K562 (cell line): ENCODE results near the gene PHEX. TPM values are rescaled to one million over a fixed set of nuclear protein-coding genes. Genes with fewer than 3 reads are reported as not detected.

Experiments used
- CEBPG ChIP-seq, 3 experiments: fragments of 200-800 bp in 1 of 3; sonication (Bioruptor generic) in 1 of 3; sonication (generic) in 1 of 3; formaldehyde crosslinking in 1 of 3; IDR thresholded peaks in 2 of 3; conservative IDR thresholded peaks in 1 of 3; 2 replicates each; pipeline versions ENCODE4 v1.6.1 to v1.8.0; 2016 to 2022; ENCODE audit warnings: missing compliant biosample characterization in 2 of 3, missing genetic modification characterization in 2 of 3, mild to moderate bottlenecking in 1 of 3, missing genetic modification reagents in 1 of 3
- CSDE1 ChIP-seq, 2 experiments: fragments of 450-650 bp; IDR thresholded peaks; 2 replicates each; pipeline ENCODE4 v1.6.1; 2016; ENCODE audit warnings: mild to moderate bottlenecking in 1 of 2
- ETV5 ChIP-seq: sonication (generic); formaldehyde crosslinking; IDR thresholded peaks from 2 replicates; pipeline ENCODE4 v1.4.0; 2020; ENCODE audit warnings: low read depth, mild to moderate bottlenecking, missing genetic modification reagents
- FOXO4 ChIP-seq: fragments of 450-650 bp; formaldehyde crosslinking; IDR thresholded peaks from 2 replicates; pipeline ENCODE4 v1.4.0; 2020; ENCODE audit warnings: mild to moderate bottlenecking, moderate library complexity
- ZFP36 ChIP-seq: fragments of 150-350 bp; IDR thresholded peaks from 2 replicates; pipeline ENCODE4 v1.6.1; 2018; ENCODE audit warnings: low read length, low read depth; ENCODE audit not compliant: partially characterized antibody
- polyA plus RNA-seq, 8 experiments: library from polyadenylated mRNA; depleted of rRNA in 4 of 8; stranded (reverse) in 5 of 8; unstranded in 3 of 8; fragments of >200 nt; fragmentation: Nextera tagmentation in 2 of 8; fragmentation: Illumina TruSeq in 1 of 8; extraction: Ambion mirVana in 2 of 8; extraction: Trizol in 1 of 8; gene quantifications; 2 replicates each; pipeline versions ENCODE4 v1.2.1 to v1.2.3, GENCODE V29; 2011 to 2014; ENCODE audit warnings: inconsistent platforms in 1 of 8, missing spikeins in 1 of 8
- total RNA-seq, 7 experiments: library from RNA; depleted of rRNA in 6 of 7; stranded (reverse); fragments of >200 nt in 6 of 7; fragmentation: Illumina TruSeq in 2 of 7; extraction: Trizol in 2 of 7; gene quantifications; 2 replicates each; pipeline versions ENCODE4 v1.2.1 to v1.2.3, GENCODE V29; 2011 to 2021; ENCODE audit warnings: low replicate concordance in 1 of 7
- TF ChIP-seq, protein P1 (sequence below): fragments of 450-650 bp; IDR thresholded peaks from 2 replicates; pipeline ENCODE4 v1.6.1; 2018; ENCODE audit not compliant: partially characterized antibody

The PHEX gene
- total and polyA plus RNA-seq, 9 of the 15 experiments (the other 6 are each of a cell fraction or from before 2014, with no cell fraction given) = 0.01 to 0.11 (median 0.04) TPM; not detected in 6

DNA sequence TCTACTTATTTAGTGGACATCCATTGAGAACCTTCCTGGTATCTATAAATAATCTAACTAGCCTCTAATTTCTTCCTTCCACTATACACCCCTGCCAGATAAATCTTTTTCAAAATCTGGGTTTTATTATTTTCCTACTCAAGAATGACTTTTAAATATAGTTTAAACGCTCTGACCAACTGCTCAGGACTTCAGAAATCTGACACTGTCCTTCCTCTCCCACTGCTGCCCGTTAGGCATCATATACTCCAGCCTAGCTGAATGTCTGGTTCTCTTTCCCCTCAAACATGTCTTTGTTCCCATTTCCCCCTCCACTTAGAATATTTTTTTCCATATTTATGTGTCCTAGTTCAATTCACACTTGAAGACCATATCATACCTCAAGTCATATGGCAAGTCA lies 205.4 kb downstream of the PHEX start (continued):
- TF ChIP-seq, protein P1, sequence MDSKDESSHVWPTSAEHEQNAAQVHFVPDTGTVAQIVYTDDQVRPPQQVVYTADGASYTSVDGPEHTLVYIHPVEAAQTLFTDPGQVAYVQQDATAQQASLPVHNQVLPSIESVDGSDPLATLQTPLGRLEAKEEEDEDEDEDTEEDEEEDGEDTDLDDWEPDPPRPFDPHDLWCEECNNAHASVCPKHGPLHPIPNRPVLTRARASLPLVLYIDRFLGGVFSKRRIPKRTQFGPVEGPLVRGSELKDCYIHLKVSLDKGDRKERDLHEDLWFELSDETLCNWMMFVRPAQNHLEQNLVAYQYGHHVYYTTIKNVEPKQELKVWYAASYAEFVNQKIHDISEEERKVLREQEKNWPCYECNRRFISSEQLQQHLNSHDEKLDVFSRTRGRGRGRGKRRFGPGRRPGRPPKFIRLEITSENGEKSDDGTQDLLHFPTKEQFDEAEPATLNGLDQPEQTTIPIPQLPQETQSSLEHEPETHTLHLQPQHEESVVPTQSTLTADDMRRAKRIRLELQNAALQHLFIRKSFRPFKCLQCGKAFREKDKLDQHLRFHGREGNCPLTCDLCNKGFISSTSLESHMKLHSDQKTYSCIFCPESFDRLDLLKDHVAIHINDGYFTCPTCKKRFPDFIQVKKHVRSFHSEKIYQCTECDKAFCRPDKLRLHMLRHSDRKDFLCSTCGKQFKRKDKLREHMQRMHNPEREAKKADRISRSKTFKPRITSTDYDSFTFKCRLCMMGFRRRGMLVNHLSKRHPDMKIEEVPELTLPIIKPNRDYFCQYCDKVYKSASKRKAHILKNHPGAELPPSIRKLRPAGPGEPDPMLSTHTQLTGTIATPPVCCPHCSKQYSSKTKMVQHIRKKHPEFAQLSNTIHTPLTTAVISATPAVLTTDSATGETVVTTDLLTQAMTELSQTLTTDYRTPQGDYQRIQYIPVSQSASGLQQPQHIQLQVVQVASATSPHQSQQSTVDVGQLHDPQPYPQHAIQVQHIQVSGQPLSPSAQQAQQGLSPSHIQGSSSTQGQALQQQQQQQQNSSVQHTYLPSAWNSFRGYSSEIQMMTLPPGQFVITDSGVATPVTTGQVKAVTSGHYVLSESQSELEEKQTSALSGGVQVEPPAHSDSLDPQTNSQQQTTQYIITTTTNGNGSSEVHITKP = no peak
- TF ChIP-seq ETV5 (CRISPR knock-in tag) = no peak
- TF ChIP-seq FOXO4 (CRISPR knock-in tag) = no peak
- no peak for TF ChIP-seq CSDE1 (IDR thresholded peaks at IDR 0.05)
- TF ChIP-seq CEBPG (CRISPR knock-in tag; IDR thresholded peaks at IDR 0.05) = no peak
- no peak for TF ChIP-seq CEBPG (tag; conservative IDR thresholded peaks at IDR 0.05 in 1 of 2, IDR thresholded peaks at IDR 0.05 in 1 of 2)
- TF ChIP-seq ZFP36 = no peak
